ENCODE measurements around the gene ST6GALNAC3.
"Not testable (repeated sequence)": the region's sequence is repeated elsewhere in the genome, so short reads cannot be mapped to it uniquely, and the experiment has no call there.

ST6GALNAC3 gene

DNA sequence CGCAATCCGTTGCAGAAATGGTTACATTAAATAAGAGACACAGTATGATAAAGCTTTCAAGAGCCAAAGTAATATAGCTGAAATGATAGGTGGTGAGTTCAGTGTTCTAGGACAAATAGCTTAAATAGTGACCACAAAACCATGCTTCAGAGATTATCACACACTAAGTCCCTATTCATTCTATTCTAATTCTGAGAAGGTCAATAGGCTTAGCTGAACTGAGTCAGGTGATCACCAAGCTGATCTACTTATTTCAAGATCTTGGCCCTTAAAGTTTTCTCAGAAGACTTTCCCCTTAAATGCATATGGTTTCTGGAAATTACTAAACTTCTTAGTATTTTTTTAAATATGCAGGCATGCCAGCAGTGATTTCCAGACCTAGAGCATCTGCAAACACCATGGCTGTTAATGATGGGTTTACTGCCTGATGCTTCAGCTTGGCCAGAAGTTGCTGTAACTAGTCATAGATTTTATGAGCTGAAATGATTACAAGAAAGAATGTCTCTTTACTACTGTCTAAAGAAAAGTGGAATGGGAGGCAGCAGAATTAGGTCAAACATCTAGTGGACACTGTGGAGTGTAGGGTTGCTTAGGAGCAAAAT is 242.9 kb downstream of the ST6GALNAC3 start:
- H3K4me3 ChIP-seq (ENCODE audit: low read depth, low read length) = no peak overlapping the region

DNA sequence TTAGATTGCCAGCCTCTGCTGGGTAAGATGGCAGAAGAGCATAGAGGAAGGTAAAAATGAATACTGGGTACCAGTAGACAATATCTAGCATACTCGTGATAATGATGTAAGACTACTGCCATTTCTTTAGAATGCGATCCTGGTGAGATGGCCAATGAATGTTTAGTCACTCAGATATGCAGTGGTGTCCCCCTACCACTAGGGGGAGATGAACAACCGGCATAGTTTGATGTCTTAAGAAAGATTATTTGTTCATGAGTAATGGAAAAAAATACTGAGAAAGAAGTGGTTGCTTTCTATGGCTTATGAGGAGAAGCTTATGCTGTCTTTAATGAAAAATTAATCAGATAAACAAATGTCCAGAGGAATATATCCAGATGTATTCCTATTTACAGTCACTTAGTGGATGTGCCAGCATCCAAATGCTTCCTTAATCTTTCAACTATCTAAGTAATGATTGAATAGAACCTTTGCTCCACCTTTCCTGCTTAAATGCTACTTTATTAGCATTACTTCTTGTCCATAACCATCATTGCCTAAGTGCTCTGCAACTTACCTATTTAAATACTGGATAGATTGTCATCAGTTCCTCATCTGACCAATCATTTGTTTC is 256.6 kb downstream of the ST6GALNAC3 start:
- H3K4me3 ChIP-seq (ENCODE audit: low read depth, low read length) = no peak overlapping the region

DNA sequence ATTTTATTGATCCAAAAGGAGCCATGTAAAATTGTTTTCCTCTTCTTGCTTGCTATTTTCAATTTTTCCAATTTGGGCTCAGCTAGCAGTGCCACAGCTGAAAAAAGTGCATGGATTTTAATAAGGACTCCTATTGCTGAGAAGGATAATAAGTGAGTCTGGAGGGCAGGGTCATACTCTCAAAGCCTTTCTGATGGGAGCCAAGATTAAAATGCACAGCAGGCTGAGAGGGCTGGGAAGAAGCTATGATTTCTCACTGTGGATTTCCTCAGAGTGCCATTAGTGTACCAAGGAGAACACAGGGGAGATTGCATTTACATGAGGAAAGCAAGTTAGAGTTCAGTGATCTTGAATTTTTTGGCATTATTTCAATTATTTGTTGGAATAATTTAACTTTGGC is 261.3 kb downstream of the ST6GALNAC3 start:
- no peak overlapping the region for H3K4me3 ChIP-seq (ENCODE audit: low read depth, low read length)

DNA sequence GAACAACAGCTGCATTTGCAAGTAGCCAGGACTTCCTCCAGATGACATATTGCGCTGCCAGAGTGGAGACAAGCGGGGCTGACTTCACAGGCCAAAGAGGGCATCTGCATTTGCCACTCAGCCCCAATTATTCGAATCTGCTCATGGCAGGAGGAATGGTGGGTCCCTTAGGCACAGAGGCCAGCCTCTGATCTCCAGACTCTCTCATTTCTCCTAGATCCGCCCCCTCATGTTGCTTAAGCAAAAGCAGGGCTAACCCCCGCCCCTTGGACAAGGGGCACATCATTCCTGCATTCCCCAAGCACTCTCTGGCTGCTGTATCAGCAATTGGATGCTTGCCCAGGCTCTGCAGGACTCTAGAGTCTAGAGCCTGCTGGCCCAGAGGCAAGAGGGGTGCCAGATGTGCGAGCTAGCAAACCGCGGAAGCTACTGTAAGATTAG is 262.4 kb downstream of the ST6GALNAC3 start:
- no peak overlapping the region for H3K4me3 ChIP-seq (ENCODE audit: low read depth, low read length)

DNA sequence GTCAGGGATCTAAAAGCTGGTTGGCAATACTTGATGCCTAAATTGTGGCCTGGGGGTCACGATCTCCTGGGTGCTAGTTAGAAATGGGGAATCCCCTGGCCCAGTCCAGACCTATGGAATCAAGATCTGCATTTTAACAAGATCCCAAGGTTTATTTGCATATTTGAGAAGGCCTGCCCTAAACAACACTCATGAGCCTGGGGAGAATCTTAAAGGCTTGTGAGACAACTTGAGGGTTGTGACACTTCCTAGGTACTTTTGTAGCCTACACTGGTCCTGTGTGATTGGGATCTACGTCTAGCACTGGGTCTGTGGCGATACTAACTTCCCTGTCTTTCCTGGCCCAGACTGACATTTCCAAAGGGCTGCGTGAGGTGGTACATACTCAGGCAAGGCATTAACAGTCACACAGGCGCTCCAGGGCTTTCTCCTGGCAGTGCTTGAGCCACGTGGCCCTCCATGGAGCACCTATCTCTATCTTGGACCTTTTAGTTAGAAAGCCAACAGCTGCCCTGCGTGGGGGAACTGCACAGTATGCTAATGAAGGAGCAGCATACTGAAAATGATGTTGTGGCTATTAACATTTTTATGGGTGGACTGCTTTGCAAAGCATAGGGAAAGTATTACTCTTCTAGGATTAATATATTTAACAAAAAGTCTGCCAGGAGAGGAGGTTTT is 263.1 kb downstream of the ST6GALNAC3 start:
- H3K4me3 ChIP-seq (ENCODE audit: low read depth, low read length) = no peak overlapping the region

DNA sequence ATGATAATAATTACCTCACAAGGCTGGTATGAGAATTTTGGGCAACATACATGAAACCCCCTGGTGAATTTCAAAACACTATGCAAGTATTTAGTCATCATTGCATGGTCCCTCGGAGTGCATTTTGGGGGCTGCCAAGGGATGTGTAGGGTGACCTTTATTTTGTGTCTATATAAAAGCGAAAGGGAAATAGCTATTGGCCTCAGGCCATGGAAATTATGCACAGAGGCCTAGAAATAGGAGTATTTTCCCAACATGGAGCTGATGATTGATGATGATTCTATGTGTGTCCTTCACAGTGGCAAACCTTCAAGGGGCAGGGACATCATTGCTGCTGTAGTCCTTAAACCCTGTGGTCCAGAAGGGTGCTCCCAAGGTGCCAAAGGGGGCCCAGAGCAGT is 265.5 kb downstream of the ST6GALNAC3 start:
- no peak overlapping the region for H3K4me3 ChIP-seq (ENCODE audit: low read depth, low read length)

DNA sequence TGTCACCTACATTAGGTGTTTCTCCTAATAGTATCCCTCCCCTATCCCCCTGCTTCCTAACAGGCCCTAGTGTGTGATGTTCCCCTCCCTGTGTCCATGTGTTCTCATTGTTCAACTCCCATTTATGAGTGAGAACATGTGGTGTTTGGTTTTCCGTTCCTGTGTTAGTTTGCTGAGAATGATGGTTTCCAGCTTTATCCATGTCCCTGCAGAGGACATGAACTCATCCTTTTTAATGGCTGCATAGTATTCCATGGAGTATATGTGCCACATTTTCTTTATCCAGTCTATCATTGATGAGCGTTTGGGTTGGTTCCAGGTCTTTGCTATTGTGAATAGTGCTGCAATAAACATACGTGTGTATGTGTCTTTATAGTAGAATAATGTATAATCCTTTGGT is 267.3 kb downstream of the ST6GALNAC3 start:
- H3K4me3 ChIP-seq (ENCODE audit: low read depth, low read length) = not testable (repeated sequence)

DNA sequence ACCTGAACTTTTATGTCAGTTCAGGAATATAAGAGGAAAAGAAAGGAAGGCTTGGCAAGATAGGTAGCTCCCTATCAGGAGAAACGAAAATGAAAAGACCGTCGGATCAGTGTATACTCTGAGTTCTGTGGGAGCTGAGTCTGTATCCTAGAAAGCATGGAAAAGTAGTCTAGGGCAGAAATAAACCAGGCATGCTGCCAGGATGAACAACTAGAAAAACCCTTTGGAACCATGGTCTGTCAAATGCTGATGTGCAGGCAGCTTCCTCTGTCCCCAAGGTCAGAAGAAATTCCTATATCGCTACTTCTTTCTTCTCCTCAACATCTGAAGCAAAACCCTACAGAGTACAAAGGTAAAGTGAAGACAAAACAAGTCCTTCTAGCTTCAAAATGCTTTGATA is 268.8 kb downstream of the ST6GALNAC3 start:
- H3K4me3 ChIP-seq (ENCODE audit: low read depth, low read length) = no peak overlapping the region

DNA sequence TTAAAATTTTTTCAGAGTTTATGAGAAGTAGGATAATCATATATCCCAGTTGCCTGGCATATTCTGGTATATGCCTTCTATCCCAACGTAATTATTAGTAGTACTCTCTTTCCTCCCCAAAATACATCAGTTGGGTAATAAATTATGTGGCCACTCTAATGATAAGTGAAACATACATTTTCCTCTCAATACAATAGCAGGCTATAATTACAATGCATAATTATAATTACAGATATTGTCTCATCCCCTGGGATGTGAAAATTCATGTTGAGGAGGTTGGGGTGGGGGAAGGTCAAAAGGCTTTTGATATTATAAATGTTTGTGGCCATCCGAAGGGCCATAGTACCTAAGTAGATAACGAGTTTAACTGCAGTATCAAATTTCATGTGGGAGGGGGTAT is 277.1 kb downstream of the ST6GALNAC3 start:
- H3K4me3 ChIP-seq (ENCODE audit: low read depth, low read length) = no peak overlapping the region

DNA sequence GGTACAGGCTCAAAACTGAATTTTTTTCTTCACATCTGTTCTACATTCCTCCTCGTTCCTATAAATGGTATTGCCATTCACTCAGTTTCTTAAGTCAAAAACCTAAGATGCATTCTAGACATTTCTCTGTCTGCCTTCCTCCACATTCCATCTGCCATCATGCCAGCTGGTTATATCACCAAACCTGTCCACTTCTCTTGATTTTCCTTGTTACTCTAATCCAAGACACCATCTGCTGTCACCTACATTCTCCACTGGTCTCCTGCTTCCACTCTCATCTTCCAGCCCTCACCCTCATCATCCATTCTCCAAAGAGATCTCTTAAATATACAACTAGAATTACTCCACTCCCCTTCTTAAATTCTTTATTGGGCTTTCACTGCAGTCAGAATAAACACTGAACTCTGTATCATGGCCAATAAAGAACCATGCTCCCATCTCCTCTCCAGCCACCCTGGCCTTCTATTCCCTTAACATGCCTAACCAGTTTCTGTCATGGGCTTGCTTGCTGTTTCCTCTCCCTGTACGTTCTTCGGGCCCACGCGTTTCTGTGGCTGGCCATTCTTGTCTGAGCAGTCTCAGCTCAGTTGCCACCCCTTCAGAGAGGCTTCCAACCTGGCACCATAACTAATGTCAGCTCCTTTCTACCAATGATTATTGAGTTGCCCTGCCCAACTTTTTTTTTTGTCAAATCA is 278.3 kb downstream of the ST6GALNAC3 start:
- H3K4me3 ChIP-seq (ENCODE audit: low read depth, low read length) = no peak overlapping the region

DNA sequence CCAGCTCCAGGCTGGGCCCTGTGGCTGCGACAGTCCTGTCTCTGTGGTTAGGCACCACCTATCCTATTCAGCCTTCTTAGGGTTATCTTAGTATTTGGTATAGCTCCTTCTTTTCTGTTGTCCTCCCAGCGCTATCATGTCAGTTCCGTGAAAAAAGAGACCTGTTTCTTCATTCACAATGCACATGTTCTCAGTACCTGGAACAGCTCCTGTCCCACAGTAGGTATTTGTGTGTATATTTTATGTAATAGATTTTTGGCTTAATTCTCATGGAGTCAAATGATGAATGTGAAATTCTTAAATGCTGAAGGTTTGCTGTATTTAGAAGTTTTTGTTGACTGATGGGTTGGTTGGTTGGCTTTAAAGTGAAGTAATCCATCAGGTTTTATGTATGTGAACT is 279.7 kb downstream of the ST6GALNAC3 start:
- no peak overlapping the region for H3K4me3 ChIP-seq (ENCODE audit: low read depth, low read length)

DNA sequence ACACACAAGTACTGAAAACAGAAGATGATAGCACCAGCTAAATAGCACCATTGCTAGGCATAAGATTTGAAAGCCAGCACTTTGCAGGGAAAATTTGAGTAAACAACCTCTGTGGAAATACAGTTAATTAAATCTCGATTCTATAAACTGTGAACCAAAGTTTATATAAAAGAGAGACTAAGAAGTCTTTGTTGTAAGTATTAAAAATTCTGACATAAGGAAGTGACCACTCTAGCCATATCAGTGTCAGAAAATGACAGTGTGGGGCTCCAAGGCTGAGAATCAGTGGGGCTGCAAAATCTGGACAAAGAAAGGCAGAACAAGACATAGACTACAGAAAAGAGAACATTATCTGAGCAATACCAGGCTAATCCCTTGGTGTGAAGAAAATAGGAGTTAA is 292.2 kb downstream of the ST6GALNAC3 start:
- H3K4me3 ChIP-seq (ENCODE audit: low read depth, low read length) = no peak overlapping the region

DNA sequence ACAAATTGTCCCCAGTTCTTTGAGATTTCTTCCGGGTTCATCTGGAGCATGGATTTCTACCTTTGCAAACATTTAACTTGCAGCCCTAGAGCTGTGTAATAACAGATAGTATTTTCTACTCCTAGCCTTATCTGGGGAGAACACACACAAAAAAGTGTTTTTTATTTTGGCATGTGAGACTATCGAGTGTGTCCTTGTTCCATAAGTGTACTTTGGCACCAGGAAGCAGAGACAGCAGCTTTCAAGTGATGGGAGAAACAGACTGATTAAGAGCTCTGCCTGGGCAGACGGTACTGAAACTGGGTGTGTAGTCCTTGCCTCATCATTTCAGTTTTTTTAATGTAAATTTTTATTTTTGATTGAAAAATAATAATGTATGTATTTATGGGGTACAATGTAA is 297.4 kb downstream of the ST6GALNAC3 start:
- no peak overlapping the region for H3K4me3 ChIP-seq (ENCODE audit: low read depth, low read length)

DNA sequence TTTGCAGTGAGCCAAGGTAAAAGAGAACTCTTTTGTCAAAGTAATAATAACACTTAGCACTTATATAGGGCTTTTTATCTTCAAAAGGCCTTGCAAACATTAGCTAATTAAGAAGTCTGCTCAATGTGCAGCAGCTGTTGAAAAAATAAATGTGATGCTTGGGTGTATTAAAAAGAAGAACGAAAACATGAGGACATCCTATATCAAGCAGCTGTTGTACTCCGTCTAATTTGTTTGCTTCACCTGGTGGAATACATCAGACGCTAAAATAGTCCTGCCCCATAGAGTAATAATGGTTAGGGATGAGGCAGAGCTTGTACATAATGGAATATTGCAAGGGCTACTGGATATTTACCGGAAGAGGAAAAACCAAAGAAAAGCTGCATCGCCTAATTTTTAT is 299.5 kb downstream of the ST6GALNAC3 start:
- H3K4me3 ChIP-seq (ENCODE audit: low read depth, low read length) = no peak overlapping the region

DNA sequence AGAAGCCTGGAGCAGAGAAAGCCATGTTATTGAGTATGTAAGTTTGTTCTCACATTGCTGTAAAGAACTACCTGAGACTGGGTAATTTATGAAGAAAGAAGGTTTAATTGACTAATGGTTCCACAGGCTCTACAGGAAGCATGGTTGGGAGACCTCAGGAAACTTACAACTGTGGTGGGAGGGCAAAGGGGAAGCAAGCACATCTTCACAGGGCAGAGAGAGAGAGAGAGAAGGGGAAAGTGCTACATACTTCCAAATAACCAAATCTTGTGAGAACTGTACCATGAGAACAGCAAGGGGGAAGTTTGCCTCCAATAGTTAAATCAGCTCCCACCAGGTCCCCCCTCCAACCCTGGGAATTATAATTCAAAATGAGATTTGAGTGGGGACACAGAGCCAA is 302.7 kb downstream of the ST6GALNAC3 start:
- no peak overlapping the region for H3K4me3 ChIP-seq (ENCODE audit: low read depth, low read length)

DNA sequence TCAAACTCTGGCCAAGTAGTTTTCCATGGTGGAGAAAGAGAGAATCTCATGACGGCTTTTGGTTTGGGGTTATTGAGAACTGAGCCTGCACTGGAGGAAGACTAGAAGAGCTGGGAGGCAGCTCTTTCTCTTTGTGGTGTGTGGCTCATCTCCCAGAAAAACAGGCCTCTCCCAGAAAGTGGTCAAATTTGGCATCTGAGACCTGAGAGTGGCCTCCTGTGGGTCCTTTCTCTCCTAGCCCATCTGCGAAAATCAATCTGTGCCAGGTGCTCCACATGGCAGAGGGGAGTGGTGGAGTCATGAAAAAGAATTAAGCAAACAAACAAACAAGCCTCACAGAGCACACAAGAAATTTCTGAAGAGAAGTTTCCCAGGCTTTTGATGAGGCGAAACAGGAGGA is 305.0 kb downstream of the ST6GALNAC3 start:
- no peak overlapping the region for H3K4me3 ChIP-seq (ENCODE audit: low read depth, low read length)

DNA sequence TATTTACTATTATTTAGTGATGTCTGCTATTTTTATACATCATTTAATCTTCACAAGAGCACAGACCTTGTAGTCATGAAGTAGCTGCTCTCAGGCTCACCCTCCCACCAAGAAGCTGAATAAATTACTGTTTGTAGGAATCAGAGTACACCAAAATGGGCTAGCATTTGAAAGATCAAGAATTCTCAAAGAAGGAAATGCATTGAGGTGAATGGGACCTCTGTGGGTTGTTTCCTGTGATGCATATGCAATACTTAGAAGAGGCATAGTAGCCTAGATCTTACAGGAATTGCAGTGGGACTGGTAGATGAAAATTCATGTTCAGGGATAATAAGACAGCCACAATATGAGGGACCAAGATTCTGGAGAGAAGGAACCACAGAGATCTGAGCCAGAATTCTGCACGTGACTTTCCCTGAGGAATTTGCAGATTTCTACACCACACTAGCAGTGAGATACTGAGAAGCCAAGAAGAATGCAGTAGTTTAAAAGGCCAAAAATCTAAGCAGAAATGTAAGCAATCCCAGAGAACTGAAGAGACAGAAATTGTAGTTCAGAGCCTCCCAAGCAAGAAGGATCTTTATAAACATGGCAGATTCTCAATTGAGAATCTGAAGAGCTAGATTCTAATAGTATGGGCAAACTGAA is 307.0 kb downstream of the ST6GALNAC3 start:
- no peak overlapping the region for H3K4me3 ChIP-seq (ENCODE audit: low read depth, low read length)

DNA sequence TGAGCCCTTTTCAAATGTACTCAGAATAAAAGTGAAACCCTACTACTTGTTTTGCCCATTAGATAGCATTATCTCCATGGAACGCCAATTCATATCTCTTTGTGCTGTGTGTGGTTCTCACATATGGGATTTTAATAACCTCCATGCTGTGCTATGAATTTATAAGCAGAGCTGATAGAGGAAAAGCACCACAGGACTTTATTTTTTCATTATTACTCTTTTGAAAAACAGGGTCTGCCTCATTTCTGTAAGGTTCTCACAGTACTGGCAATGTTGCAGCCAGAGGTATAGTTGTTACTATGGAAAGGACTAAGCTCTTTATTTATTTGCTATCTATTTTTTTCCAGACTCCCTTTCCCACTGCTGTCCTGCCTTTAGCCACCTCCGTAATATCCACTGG is 313.7 kb downstream of the ST6GALNAC3 start:
- H3K4me3 ChIP-seq (ENCODE audit: low read depth, low read length) = no peak overlapping the region

DNA sequence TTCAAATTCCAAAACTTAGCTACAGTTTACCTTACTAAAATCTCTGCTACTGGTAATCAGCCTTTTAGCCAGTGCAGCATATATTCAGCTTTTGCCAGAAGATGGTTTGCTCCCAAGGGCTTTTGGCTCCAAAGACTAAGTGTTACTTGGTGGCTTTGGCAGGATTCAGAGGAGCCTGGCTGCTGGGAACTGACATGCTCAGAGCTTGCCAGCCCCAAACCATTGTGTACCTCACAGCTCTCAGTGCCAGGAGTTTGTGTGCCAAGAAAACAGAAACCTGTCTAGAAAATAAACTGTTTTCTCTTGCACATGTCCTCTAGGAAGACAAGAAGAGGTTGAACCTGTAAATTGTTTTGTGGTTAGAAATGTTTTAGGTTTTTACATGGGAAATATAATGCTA is 315.9 kb downstream of the ST6GALNAC3 start:
- H3K4me3 ChIP-seq (ENCODE audit: low read depth, low read length) = no peak overlapping the region

DNA sequence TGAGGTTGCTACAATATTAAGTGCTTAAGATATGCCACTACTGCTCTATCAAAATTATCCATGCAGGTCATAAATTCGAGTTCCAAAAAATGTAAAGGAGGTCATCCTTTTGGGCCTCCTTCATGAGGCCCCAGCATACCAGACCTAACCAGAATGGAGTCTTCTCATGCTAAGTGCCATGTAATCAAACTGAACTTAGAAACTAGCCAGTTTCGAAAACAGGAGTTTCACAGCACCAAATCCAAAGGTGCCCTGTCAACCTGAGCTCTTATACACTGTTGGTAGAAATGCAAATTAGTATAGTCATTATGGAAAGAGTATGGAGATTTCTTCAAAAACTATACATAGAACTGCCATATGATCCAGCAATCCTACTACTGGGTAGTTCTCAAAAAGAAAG is 320.5 kb downstream of the ST6GALNAC3 start:
- H3K4me3 ChIP-seq (ENCODE audit: low read depth, low read length) = no peak overlapping the region

DNA sequence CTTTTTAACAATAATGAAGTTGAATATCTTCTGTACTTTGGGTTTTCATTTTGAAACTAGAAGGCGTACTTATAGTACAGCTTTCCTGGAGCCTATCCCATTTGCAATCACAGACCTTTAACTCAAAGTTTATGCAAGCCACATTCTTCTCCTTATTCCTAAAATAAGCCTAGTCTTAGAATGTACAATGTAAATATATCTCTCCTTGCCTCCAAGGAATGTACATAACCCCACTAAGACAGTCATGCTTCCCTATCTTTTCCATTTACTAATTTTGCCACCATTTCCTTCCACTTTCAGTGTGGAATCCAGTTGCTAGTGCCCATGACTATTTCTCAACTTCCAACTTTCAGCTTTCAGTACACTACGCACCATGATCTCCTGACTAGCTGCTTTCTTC is 327.6 kb downstream of the ST6GALNAC3 start:
- no peak overlapping the region for H3K4me3 ChIP-seq (ENCODE audit: low read depth, low read length)

Data from iPS-11a (cell line).